ENCODE measurements around the gene UPP2.

Gene UPP2

GRCh38 chr2:158101384-158101926 is at the start of gene UPP2:
Gene UPP2 (plus strand): TSS chr2:158101876. CDS start chr2:158102064, 188 bp downstream.
- DNase-seq = no peak

DNA sequence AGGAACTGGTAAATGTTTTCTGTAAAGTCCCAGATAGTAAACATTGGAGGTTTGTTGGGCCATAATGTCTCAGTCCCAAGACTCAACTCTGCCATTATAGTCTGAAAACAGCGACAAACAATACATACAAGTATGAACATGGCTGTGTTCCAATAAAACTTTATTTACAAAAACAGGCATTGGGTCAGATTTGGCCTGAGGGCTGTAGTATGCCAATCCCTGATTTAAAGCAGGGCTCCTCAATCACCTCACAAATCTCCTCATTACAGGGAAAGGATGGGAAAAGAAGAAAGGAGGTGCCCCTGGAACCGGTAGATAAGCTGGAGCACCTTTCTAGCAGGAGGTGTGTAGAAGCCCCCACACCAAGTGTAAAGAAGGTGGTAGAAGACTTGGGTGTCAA is 48.9 kb upstream of the UPP2 start:
- DNase-seq = no peak

DNA sequence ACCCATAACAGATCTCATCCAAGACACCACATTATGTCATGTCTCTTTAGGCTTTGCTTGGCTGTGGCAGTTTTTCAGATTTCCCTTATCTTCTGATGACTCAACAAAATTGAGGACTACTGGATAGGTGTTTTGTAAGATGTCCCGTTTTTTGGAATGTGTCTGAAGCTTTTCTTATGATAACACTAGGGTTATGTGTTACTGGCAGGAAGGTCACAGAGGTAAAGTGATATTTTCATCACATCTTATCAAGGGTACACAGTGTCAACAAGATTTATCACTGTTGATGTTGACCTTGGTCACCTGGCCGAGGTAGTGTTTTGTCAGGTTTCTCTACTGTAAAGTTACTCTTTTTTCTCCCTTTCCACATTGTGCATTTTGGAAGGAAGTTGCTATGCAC is 44.8 kb upstream of the UPP2 start:
- DNase-seq = no peak

GRCh38 chr2:158060160-158060834 is 41.4 kb upstream of the UPP2 start:
- no peak for DNase-seq

DNA sequence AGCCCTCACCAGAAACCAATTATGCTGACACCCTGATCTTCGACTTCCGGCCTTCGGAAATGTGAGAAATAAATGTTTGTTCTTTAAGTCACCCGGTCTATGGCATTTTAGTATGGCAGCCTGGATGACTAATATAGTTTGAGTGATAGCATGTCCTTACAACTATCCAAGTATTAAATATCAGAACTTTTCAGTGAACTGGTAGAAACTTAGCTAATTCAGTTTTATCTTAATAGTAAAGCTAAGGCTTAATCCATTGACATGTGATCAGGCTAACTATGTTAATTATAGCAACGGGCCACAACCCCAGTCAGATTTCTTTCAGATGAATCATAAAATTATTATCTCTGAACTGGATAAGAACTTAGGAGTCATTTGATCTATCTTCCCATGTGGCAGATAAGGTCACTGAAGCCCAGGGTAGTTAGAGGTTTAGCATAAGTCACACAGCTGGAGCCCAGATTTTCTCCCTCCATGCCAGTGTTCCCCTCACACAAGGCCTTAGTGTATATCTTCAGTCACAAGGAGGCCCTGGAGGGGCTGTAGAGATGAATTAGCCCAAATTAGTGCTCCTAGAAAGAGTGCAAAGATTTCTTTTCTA is 40.7 kb upstream of the UPP2 start:
- DNase-seq = no peak

GRCh38 chr2:158061763-158062162 is 39.9 kb upstream of the UPP2 start:
- no peak for DNase-seq

GRCh38 chr2:158066046-158066713 is 35.5 kb upstream of the UPP2 start:
- no peak for DNase-seq

- DNase-seq = no peak
These were observed 30.7 kb upstream of the UPP2 start for GRCh38 chr2:158071018-158071417.

GRCh38 chr2:158072361-158072760 is 29.3 kb upstream of the UPP2 start:
- no peak for DNase-seq

GRCh38 chr2:158079672-158080071 is 22.0 kb upstream of the UPP2 start:
- DNase-seq = no peak

- no peak for DNase-seq
These were observed 13.6 kb upstream of the UPP2 start for GRCh38 chr2:158088093-158088492.

DNA sequence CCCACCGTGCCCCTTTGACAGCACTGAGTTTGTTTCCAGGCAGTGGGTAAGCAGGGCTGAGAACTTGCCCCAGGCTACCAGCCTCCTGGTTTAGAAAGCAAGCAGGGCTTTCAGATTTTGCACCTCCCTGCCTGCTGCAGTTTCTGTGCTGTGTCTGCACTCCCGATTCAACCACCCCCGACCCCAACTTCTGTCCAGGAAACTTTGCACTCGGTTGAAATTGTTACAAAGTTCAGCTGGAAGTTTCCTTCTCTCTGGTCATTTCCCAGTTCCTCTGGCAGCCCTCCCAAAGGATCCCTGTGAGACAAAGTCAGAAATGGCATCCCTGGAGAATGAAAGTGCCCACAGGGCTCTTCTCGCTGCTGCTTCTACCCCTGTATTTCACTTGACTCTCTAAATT is 12.4 kb upstream of the UPP2 start:
- DNase-seq = no peak

DNA sequence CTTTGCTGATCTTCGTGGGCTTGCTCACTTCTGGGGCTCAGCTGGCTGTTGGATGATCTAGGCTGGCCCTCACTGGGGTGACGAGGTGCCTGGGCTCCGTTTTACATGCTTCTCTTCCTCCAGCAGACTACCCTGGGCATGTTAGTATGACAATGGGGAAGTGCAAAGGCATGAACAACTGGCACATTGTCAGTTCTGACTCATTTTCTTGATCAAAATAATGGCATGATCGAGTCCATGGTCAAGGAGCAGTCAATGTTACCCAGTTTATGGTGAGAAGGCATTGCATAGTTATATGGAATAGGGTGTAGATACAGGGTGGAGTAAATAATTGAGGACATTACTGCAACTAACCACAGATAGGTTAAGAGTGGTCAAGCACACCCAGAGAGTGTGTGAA is 10.0 kb upstream of the UPP2 start:
- no peak for DNase-seq

DNA sequence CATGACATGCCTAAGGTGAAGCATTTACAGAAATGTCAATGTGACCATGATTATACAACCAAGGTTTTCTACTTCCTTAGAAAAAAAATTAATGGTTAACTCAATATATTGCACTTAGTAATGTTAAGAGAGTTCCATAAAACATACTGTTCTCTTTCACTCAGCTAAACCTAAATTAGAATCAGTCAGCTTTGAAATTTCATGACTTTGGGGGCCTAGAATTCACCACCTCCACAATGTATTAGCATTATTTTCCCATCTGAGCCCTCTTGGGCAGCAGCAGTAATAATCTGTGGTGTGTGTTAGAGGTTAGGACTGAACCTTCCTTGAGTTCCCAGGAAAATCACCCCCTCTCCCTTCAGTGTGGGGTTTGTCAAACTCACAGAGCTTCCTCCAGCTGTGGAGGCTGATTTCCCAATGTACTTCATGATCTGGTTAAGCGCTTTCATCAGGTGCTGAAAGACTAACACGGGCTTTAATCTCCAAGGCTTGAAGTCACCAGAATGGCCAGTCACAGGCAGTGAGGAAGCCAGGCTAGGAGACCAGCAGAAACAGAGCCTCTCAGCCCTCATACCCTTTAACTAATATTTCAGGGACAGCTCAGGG is 7.1 kb upstream of the UPP2 start:
- DNase-seq = no peak

DNA sequence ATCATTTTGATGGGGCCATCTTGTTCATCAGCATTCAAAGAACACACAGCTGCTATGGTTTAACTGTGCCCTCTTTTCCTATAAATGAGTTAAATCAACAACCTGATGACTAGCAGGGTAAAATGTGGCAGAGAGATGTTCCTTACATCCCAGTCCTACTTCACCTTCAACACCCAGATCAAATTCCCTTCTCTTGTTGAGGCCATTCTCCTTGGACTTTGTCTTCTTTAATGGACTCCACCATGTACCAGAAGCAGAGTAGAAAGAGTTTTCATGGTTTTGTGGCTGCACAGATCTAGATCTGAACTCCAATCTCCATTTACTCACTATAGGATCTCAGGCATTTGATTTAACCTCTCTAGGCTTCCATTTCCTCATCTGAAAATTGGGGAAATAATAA is 6.4 kb upstream of the UPP2 start:
- no peak for DNase-seq

DNA sequence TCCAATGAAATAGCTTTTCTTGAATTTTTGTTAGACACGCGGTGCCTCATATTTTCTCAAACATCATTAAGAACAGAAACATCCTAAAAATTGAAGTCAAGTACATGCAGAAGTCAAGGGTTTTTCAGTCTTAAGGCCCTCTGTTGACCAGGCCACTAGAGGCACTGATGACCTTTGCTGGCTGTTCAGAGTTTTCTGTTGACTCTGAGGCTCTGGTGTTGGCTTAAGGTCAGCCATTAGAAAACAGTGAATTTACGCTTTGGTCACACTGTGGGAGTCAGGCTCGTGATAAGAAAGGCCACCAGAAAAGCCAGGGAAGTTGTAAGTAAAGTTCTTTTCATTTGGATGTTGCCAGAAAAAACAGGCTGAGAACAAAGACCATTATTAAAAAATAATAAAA is 5.8 kb upstream of the UPP2 start:
- no peak for DNase-seq

DNA sequence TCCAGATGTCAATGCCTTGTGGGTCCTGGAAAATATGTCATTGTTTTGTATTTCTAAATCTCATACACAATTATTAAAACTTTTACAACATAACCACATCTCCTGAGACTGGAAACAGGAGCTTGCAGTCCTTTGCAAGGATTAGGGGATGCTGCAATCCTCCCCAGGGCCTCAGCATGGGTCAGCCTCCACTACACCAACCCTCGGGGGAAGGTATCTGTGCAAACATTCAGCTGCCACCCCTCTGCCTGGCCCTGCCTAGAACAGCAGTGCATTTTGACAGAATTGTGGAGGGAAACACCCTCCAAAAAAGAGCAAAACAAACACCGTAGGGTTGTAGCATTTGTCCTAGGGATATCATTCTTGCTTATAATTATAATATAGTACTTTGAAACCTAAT is 4.2 kb upstream of the UPP2 start:
- DNase-seq = no peak

DNA sequence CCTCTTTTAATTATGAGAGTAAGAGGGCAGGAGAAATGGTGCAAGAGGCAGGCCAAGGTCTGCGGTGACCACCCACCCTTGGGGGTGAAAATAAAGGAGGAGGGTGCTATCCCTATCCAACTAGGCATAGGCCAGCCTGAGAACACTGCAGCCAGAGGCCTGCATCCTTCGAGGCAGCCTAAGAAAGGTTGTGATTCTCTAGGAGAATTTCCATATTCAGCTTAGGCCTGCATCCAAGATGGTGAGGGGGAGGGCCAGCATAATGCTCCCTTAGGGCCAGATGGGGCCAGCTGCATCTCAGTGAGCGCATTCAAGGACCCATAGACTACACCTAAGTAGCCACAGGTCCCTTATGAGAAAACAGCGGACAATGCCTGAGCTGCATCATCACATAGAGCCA is 3.5 kb upstream of the UPP2 start:
- no peak for DNase-seq

GRCh38 chr2:158099716-158100115 is 2.0 kb upstream of the UPP2 start:
- no peak for DNase-seq

GRCh38 chr2:158100411-158100810 is 1.3 kb upstream of the UPP2 start:
- DNase-seq = no peak

DNA sequence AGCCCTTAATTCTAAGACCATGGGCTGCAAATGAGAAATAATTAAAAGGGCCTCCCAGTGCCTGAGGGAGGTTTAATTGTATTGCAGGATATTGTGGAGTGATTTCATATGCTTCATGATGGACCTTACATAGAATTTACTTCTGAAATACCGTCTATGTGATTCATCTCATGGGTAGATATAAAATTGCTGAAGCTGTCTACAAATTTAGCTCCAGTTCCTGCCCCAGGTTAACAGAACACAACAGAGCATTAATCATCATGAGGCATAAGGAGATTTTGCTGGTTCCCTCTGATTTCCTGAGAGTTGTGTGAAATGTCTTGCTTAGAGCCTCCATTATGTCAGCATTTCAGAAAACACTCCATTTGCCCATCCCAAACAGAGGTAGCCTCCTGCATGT is 770 bp downstream of the UPP2 start:
- no peak for DNase-seq

- DNase-seq = no peak
These were observed 1.8 kb downstream of the UPP2 start for GRCh38 chr2:158103411-158104012.
